ENCODE measurements around the gene UBFD1. TPM values are rescaled to one million over a fixed set of nuclear protein-coding genes. Genes with fewer than 3 reads are reported as not detected.

Gene UBFD1
- total RNA-seq, 1 experiment from 2014 or later: 125 TPM

DNA sequence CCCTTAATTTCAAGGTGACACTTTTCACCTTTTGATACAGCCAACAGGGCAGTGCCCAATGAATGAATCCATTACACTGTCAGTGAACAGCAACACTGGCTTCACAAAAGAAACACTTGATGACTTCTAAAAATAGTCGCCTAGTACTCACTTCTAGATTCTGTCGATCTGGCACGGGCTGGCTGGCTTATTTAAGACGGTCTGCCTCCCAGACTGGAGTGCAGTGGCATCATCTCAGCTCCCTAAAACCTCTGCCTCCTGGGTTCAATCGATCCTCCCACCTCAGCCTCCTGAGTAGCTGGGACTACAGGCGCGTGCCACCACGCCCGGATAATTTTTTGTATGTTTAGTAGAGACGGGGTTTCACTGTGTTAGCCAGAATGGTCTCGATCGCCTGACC is 36.7 kb downstream of the UBFD1 start:
- BruUV-seq (replicated peaks): no TSS peak
- no peaks in the 10 kb centered on the region for H3K27me3 Mint-ChIP-seq (ENCODE audit: unreplicated experiment)
- intact Hi-C loops (cut with micrococcal nuclease; ENCODE audit: unreplicated experiment): no loop called here
- H3K4me1 Mint-ChIP-seq (ENCODE audit: low read depth, unreplicated experiment): peaks cover 9% of the 10 kb centered on the region
- no peak overlapping the region for H3K27ac Mint-ChIP-seq (ENCODE audit: unreplicated experiment)
- CTCF ChIA-PET: no interaction called here
- no peak overlapping the region for H3K4me3 Mint-ChIP-seq (ENCODE audit: low read depth, unreplicated experiment)
- H3K36me3 Mint-ChIP-seq (ENCODE audit: insufficient read depth, unreplicated experiment): peaks cover 61% of the 10 kb centered on the region
- H3K9me3 Mint-ChIP-seq (ENCODE audit: low read depth, unreplicated experiment): no peaks in the 10 kb centered on the region
- no peak for DNase-seq
- TF ChIP-seq, protein P1, sequence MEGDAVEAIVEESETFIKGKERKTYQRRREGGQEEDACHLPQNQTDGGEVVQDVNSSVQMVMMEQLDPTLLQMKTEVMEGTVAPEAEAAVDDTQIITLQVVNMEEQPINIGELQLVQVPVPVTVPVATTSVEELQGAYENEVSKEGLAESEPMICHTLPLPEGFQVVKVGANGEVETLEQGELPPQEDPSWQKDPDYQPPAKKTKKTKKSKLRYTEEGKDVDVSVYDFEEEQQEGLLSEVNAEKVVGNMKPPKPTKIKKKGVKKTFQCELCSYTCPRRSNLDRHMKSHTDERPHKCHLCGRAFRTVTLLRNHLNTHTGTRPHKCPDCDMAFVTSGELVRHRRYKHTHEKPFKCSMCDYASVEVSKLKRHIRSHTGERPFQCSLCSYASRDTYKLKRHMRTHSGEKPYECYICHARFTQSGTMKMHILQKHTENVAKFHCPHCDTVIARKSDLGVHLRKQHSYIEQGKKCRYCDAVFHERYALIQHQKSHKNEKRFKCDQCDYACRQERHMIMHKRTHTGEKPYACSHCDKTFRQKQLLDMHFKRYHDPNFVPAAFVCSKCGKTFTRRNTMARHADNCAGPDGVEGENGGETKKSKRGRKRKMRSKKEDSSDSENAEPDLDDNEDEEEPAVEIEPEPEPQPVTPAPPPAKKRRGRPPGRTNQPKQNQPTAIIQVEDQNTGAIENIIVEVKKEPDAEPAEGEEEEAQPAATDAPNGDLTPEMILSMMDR (IDR thresholded peaks at IDR 0.05; ENCODE audit: unreplicated experiment): no peak

DNA sequence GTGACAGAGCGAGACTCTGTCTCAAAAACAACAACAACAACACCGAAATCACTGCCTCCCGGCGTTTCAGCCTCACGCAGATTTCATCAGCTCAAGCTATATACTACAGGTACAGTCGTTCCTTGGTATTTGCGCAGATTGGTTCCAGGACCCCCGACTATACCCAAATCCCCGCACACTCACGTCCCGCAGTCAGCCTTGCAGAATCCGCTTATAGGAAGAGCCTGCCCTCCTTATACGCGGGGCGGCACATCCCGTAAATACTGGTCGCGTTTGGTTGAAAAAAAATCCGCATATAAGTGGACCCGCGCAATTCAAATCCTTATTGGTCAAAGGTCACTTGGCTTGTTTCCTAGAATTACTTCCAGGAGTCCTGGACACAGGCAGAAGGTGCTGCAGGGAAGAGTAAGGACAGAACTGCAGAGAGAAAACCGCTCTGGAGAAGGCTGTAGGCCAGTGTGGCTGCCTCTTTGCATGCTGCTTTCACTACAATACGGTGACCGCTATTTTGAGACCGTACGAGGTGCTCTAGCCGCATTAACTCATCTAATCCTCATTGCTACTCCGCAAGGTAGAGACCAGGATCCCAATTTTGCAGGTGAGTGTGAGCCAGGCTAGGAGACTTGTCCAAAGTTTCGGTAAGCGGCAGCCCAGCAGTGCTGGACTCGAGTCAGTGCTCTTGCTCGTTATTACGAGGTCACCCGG is 37.9 kb downstream of the UBFD1 start:
- Mint-ChIP-seq H3K36me3 (ENCODE audit: insufficient read depth, unreplicated experiment) (peaks cover 53% of the 10 kb centered on the region), H3K9me3 (ENCODE audit: low read depth, unreplicated experiment) (no peaks in the 10 kb centered on the region), H3K4me1 (ENCODE audit: low read depth, unreplicated experiment) (peaks cover 9% of the 10 kb centered on the region), H3K27ac (ENCODE audit: unreplicated experiment) (peak overlapping the region; percentile 58), H3K27me3 (ENCODE audit: unreplicated experiment) (no peaks in the 10 kb centered on the region), H3K4me3 (ENCODE audit: low read depth, unreplicated experiment) (peak overlapping the region; percentile 81)
- intact Hi-C loops (cut with micrococcal nuclease; ENCODE audit: unreplicated experiment): no loop called here
- CTCF ChIA-PET: interaction anchor here (0.6 to 0.7 kb wide), 2 partner anchors 14 to 124 kb away, joined by 3 to 9 read pairs; no protein-coding TSS in a partner anchor
- TF ChIP-seq, protein P1 (IDR thresholded peaks at IDR 0.05; ENCODE audit: unreplicated experiment): no peak
- TSS peak; percentile 42 for BruUV-seq (replicated peaks)
- peak; percentile 3 for DNase-seq

DNA sequence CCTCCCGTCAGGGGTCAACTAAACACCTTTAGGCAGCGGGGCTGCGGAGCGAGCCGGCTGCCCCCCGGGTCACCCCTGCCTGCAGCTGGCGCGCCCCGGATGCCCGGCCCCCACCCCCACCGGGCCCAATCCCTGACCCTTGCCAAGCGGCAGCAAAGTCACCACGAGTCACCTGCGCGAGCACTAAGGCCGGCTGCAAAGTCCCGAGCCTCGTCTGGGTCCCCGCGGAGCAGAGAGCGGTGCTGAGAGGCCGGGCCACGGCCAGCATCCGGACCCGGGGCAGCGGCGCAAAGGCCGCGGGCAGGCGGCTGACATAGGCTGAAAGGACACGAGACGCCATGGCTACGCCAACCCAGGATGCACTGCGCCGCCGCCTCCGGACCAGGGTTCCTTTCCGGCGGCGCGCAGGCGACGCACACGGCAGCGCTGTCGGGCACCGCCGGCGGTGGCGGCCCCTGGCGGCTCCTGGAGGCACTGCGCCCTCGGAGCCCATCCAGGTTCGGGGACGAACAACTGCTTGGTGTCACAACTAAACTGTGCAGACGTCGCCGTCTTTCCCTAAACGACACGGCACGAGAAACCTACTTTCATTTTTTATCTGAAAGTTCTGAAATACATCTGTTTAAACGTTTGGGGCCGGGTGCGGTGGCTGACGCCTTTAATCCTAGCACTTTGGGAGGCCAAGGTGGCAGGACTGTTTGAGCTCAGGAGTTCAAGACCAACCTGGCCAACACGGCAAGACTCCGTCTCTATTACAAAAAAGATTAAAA is 38.6 kb downstream of the UBFD1 start, which contains the start of gene NDUFAB1:
Gene NDUFAB1, minus strand, starts transcription at position 366 of the 770 bp plus-strand sequence. Its CDS starts 26 bp downstream, at position 340.
- Mint-ChIP-seq H3K27ac (ENCODE audit: unreplicated experiment) (peak within 1 kb of the TSS; percentile 58), H3K4me1 (ENCODE audit: low read depth, unreplicated experiment) (peaks cover 9% of the 10 kb centered on the region), H3K4me3 (ENCODE audit: low read depth, unreplicated experiment) (peak within 1 kb of the TSS; percentile 81), H3K27me3 (ENCODE audit: unreplicated experiment) (no peaks in the 10 kb centered on the region), H3K9me3 (ENCODE audit: low read depth, unreplicated experiment) (no peaks in the 10 kb centered on the region), H3K36me3 (ENCODE audit: insufficient read depth, unreplicated experiment) (peaks cover 61% of the 10 kb centered on the region)
- peak; percentile 97 for DNase-seq
- BruUV-seq (replicated peaks): no TSS peak
- CTCF ChIA-PET: interaction anchor here (0.6 kb wide), 1 partner anchor 105 kb away, joined by 5 read pairs; no protein-coding TSS in a partner anchor
- TF ChIP-seq, protein P1 (IDR thresholded peaks at IDR 0.05; ENCODE audit: unreplicated experiment): peak; percentile 98
- intact Hi-C loops (cut with micrococcal nuclease; ENCODE audit: unreplicated experiment): no loop called here

DNA sequence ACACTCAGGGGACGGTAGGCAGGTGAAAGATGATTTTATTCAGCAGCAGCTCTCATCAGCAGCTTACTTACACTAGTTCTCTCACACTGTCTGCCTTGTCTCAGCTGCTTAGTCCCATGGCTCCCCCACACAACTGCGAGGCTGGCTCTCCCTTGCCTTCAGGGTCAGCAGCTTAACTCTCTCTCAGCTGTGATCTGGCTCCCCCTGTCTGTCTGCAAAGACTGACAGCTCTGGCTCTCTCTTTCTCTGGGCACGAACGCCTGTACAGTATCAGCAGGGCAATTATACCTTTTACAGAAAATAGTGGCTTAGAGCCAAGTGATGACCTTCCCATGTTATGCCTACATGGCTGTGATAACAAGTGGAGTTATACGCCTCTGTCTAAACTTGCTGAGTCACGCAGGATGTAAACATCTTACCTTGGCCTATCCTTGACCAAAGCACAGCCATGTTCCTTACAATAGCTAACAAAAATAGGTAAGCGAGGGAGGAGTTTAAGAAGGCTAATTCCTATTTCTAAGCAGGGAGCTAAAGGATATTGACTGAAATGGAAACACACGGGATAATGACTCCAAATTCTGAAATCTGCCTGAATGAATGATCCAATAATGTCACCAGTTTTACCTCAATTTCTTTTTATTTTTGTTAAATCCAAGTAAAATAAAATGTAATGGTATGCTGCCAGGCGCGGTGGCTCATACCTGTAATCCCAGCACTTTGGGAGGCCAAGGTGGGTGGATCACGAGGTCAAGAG is 39.7 kb downstream of the UBFD1 start:
- peaks cover 56% of the 10 kb centered on the region for H3K36me3 Mint-ChIP-seq (ENCODE audit: insufficient read depth, unreplicated experiment)
- no peak overlapping the region for H3K4me3 Mint-ChIP-seq (ENCODE audit: low read depth, unreplicated experiment)
- no TSS peak for BruUV-seq (replicated peaks)
- TF ChIP-seq, protein P1 (IDR thresholded peaks at IDR 0.05; ENCODE audit: unreplicated experiment): no peak
- CTCF ChIA-PET: no interaction called here
- H3K4me1 Mint-ChIP-seq (ENCODE audit: low read depth, unreplicated experiment): peaks cover 1% of the 10 kb centered on the region
- H3K9me3 Mint-ChIP-seq (ENCODE audit: low read depth, unreplicated experiment): no peaks in the 10 kb centered on the region
- H3K27me3 Mint-ChIP-seq (ENCODE audit: unreplicated experiment): no peaks in the 10 kb centered on the region
- intact Hi-C loops (cut with micrococcal nuclease; ENCODE audit: unreplicated experiment): no loop called here
- DNase-seq: peak; percentile 15
- no peak overlapping the region for H3K27ac Mint-ChIP-seq (ENCODE audit: unreplicated experiment)
